Peyer's patch (tissue), 4 donors: Measurements from ENCODE around the gene MCF2L2. TPM values are rescaled to one million over a fixed set of nuclear protein-coding genes. Genes with fewer than 3 reads are reported as not detected.

ENCODE experiments used
- DNase-seq, 3 donors: peaks; one replicate each; pipeline ENCODE4 v3.0.0-alpha.2; 2017 to 2019
- H3K27ac ChIP-seq, 4 donors: fragments of 200-600 bp; sonication (generic); one replicate each; pipeline ENCODE4 v1.5.1; 2016 to 2019
- H3K27me3 ChIP-seq, 2 donors: fragments of 200-600 bp; sonication (generic); one replicate each; pipeline ENCODE4 v1.5.1; 2019
- H3K36me3 ChIP-seq, 3 donors: fragments of 200-600 bp; sonication (generic); one replicate each; pipeline ENCODE4 v1.5.1; 2016 to 2019
- H3K4me1 ChIP-seq, 4 donors: fragments of 200-600 bp; sonication (generic); one replicate each; pipeline ENCODE4 v1.5.1; 2016 to 2019
- H3K4me3 ChIP-seq, 4 donors: fragments of 200-600 bp; sonication (generic); 1 replicate in 3 of 4; 2 replicates in 1 of 4; pipeline ENCODE4 v1.5.1; 2016 to 2019; ENCODE audit warnings: mild to moderate bottlenecking in 1 of 4
- H3K9me3 ChIP-seq, 4 donors: fragments of 200-600 bp; sonication (generic); one replicate each; pipeline ENCODE4 v1.5.1; 2016 to 2019; ENCODE audit warnings: mild to moderate bottlenecking in 1 of 4
- POLR2A ChIP-seq, 2 donors: fragments of 450-650 bp; IDR thresholded peaks; one replicate each; pipeline ENCODE4 v1.5.1; 2017; ENCODE audit warnings: antibody characterized with exemption in 2 of 2, mild to moderate bottlenecking in 2 of 2, moderate library complexity in 2 of 2
- total RNA-seq, 4 donors: library from RNA; depleted of rRNA; stranded (reverse); fragments of >200 nt; gene quantifications; one replicate each; pipeline ENCODE4 v1.1.0, GENCODE V29; 2016
- TF ChIP-seq, protein P1 (sequence below), 6 experiments: fragments of 450-650 bp in 4 of 6; fragments of 200-600 bp in 2 of 6; sonication (generic) in 1 of 6; IDR thresholded peaks; one replicate each; pipeline ENCODE4 v1.5.1; 2017 to 2019; ENCODE audit warnings: antibody characterized with exemption in 6 of 6, mild to moderate bottlenecking in 3 of 6, moderate library complexity in 1 of 6

MCF2L2 gene
- total RNA-seq, 4 donors from 2014 or later, result 0.67 to 12.4 (median 1.1) TPM

DNA sequence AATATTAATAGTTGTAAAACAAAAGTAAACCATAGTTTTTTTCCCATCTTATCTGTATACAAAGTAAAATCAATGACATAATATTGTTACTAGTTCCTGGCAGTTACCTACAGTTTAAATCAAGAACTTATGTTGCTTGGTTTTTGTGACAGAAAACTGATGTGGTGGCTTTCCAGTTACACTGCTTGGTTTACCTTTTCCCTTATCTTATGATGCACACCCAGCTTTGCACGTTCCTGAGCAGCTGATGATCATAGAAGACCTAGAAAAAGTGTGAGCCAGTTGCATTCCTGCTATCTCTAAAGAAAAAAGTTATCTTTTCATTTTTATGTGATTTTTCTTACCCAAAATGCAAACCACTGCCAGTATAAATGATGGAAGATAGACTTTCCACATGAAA lies 229.5 kb downstream of the MCF2L2 start:
- no peak overlapping the region for H3K4me3 ChIP-seq
- H3K4me1 ChIP-seq, result no peaks in the 10 kb centered on the region
- H3K36me3 ChIP-seq, result no peaks in the 10 kb centered on the region
- no peaks in the 10 kb centered on the region for H3K27me3 ChIP-seq
- H3K9me3 ChIP-seq, result no peaks in the 10 kb centered on the region
- no peak overlapping the region for H3K27ac ChIP-seq
- no peak for DNase-seq
- no peak for TF ChIP-seq POLR2A (IDR thresholded peaks at IDR 0.05)
- TF ChIP-seq, protein P1, sequence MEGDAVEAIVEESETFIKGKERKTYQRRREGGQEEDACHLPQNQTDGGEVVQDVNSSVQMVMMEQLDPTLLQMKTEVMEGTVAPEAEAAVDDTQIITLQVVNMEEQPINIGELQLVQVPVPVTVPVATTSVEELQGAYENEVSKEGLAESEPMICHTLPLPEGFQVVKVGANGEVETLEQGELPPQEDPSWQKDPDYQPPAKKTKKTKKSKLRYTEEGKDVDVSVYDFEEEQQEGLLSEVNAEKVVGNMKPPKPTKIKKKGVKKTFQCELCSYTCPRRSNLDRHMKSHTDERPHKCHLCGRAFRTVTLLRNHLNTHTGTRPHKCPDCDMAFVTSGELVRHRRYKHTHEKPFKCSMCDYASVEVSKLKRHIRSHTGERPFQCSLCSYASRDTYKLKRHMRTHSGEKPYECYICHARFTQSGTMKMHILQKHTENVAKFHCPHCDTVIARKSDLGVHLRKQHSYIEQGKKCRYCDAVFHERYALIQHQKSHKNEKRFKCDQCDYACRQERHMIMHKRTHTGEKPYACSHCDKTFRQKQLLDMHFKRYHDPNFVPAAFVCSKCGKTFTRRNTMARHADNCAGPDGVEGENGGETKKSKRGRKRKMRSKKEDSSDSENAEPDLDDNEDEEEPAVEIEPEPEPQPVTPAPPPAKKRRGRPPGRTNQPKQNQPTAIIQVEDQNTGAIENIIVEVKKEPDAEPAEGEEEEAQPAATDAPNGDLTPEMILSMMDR (IDR thresholded peaks at IDR 0.05), result no peak

DNA sequence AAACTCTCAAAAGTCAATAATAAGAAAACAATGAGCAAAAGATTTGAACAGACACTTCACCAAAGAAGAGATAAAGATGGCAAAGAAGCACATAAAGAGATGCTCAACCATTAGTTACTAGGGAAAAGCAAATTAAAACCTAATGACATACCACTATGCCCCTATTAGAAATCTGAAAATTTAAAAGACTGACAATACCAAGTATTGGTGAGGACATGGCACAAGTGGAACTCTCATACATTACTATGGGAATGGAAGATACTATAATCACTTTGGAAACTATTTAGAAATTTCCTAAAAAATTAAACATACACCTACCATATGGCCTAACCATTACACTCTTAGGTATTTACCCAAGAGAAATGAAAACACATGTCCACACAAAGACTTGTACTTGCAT lies 230.7 kb downstream of the MCF2L2 start:
- H3K36me3 ChIP-seq, result no peaks in the 10 kb centered on the region
- DNase-seq, result no peak
- no peaks in the 10 kb centered on the region for H3K4me1 ChIP-seq
- no peaks in the 10 kb centered on the region for H3K27me3 ChIP-seq
- H3K9me3 ChIP-seq, result no peaks in the 10 kb centered on the region
- H3K27ac ChIP-seq, result no peak overlapping the region
- TF ChIP-seq, protein P1 (IDR thresholded peaks at IDR 0.05), result no peak
- no peak for TF ChIP-seq POLR2A (IDR thresholded peaks at IDR 0.05)
- H3K4me3 ChIP-seq, result no peak overlapping the region

DNA sequence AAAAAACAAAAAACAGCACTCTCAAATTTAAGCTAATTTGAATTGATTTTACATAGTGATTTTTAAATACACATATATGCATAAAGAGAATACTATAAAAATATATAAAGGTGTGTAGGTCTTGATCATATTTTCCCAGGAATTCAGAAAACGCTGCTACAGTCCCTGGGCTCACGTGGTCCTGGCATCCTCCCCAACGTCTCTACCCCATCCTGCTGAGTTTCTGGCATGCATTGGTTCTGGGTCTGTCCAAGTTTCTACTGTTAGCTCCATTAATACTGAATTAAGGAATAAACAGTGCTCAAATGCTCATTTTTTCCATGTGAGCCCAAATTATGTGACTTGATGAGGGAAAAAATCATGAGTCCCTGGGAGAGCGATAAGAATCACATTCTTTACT lies 233.2 kb downstream of the MCF2L2 start:
- no peak for DNase-seq
- Histone ChIP-seq H3K27ac (no peak overlapping the region), H3K36me3 (no peaks in the 10 kb centered on the region), H3K4me3 (no peak overlapping the region), H3K9me3 (no peaks in the 10 kb centered on the region), H3K4me1 (no peaks in the 10 kb centered on the region), H3K27me3 (no peaks in the 10 kb centered on the region)
- no peak for TF ChIP-seq POLR2A (IDR thresholded peaks at IDR 0.05)
- TF ChIP-seq, protein P1 (IDR thresholded peaks at IDR 0.05), result no peak

DNA sequence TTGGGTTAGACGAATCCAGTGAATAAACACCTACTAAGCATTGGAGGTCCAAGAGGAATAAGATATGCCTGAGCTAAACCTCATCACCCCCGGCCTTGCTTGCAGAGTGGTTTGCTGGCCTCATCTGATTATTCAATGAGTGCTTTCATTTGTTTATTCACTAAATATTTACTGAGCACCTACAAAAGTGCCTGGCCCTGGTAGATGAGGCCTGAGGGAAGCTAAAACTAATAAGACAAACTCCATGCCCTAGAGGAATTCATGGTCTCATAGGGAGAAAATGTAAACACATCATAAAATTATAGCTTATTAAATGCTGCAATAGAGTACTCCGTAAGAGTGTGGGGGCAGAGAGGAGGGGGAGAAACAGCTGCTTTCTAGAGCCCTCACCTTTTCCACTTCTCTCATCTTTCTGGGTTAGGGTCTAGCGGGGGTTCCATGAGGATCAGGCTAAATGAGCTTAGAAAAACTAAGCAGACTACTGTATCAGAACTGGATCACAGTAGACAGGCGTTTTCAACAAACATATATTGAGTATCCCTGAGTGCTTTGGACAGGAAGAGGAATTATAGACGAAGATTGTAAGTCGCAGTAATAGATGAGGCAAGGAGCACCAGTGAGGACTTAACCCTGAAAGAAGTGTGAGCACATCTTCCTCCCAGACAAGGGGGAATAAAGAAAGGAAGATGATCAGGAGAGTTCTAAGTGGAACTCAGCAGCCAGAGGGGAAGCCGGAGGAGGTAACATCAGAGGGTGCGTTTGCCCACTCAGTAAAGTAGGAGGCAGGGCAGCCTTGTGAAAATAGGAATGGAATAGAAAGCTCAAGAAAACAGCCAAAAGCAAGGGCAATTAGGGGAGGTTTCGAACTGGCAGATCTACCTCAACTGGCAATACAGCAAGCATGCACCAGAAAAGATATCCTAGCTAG lies 234.4 kb downstream of the MCF2L2 start:
- TF ChIP-seq POLR2A (IDR thresholded peaks at IDR 0.05), result no peak
- TF ChIP-seq, protein P1 (IDR thresholded peaks at IDR 0.05), result no peak
- H3K4me1 ChIP-seq, result no peaks in the 10 kb centered on the region
- no peaks in the 10 kb centered on the region for H3K9me3 ChIP-seq
- H3K27me3 ChIP-seq, result no peaks in the 10 kb centered on the region
- no peak overlapping the region for H3K4me3 ChIP-seq
- H3K36me3 ChIP-seq, result no peaks in the 10 kb centered on the region
- no peak overlapping the region for H3K27ac ChIP-seq
- DNase-seq, result no peak

DNA sequence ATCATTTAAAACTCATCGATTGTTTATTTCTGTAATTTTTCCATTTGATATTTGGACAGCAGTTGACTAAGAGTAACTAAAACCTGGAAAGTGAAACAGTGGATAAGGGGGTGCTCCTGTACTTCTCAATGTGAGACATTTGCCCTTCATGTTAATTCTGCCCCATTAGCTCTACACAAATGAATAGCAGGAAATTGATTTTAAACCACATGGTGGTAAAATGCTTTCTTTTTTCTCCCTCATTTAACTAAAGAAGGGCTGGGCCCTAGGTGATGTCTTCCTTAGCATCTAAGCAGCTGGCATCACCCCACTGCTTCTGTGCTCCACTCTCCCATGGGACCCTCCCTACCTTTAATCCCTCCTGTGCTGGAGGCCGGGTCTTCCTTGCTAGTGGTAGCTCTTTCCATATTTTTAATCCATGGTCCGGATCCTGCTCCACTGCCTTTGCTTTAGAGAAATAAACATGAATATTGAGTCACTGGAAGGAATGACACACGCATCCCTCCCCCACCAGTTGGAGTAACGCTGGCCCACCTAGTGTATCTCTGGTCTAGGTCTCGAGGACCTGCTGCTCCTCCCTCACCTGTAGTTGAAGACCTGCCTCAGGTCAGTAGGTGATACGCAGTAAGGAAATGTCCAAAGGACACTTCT lies 235.6 kb downstream of the MCF2L2 start:
- Histone ChIP-seq H3K27me3 (no peaks in the 10 kb centered on the region), H3K4me3 (no peak overlapping the region), H3K27ac (no peak overlapping the region), H3K9me3 (no peaks in the 10 kb centered on the region), H3K4me1 (no peaks in the 10 kb centered on the region), H3K36me3 (no peaks in the 10 kb centered on the region)
- DNase-seq, result no peak
- TF ChIP-seq POLR2A (IDR thresholded peaks at IDR 0.05), result no peak

DNA sequence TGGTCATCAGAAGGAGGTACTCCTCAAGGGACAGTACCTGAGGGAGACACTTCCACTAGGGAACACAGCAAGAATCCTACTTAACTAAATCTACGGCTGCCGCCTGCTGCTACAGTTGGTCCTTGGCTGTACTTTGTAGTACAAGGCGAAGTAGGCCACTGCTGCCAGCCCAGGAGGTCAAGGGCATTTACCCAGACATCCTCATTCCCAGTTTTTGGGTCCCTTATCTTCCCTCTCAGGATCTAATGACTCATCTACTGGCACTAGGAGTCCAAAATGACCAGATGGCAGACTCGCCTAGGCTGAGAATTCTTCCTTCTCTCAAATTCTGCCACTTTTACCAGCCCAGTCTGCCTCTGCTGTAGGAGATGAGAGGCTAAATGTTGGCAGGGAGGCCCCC lies 238.8 kb downstream of the MCF2L2 start:
- DNase-seq, result no peak
- Histone ChIP-seq H3K4me1 (peaks cover 0 to 12% (median 1%) of the 10 kb centered on the region in 4 donors), H3K4me3 (no peak overlapping the region), H3K27ac (no peak overlapping the region), H3K9me3 (no peaks in the 10 kb centered on the region), H3K36me3 (no peaks in the 10 kb centered on the region), H3K27me3 (no peaks in the 10 kb centered on the region)
- TF ChIP-seq, protein P1 (IDR thresholded peaks at IDR 0.05), result no peak
- no peak for TF ChIP-seq POLR2A (IDR thresholded peaks at IDR 0.05)
